SK-N-SH (cell line): ENCODE measurements around the gene AKAP6. TPM values are rescaled to one million over a fixed set of nuclear protein-coding genes. Genes with fewer than 3 reads are reported as not detected.
A peak's percentile ranks its signal among the peaks of the same experiment; 100 is the strongest.

Source experiments
- CTCF ChIA-PET: fragments of 300-600, 350-600 bp; formaldehyde crosslinking; extraction: SDS; loops from one replicate; lab custom pipeline; 2021; lab: Yijun Ruan, JAX
- POLR2A ChIA-PET: fragments of 350-600 bp; sonication (Branson Sonifier 250); formaldehyde crosslinking; extraction: SDS; loops from one replicate; lab custom pipeline; 2020; ENCODE audit warnings: antibody characterized with exemption, inconsistent platforms; lab: Yijun Ruan, JAX
- DNase-seq: peaks from one replicate; pipeline ENCODE4 v3.0.0; 2012
- H2AFZ ChIP-seq: fragments of 200-600 bp; sonication (generic); 2 replicates; pipeline ENCODE4 v1.8.1; 2016; ENCODE audit warnings: antibody characterized with exemption, mild to moderate bottlenecking, low read depth
- H3F3A ChIP-seq: fragments of 200-600 bp; sonication (generic); replicated peaks from 2 replicates; pipeline ENCODE3; 2016; ENCODE audit warnings: antibody characterized with exemption, mild to moderate bottlenecking; ENCODE audit not compliant: insufficient read depth
- H3K27ac ChIP-seq, 2 experiments: fragments of 200-500 bp in 1 of 2; fragments of 200-600 bp in 1 of 2; sonication (Bioruptor generic) in 1 of 2; sonication (generic), shearing (Covaris generic) in 1 of 2; 2 replicates each; pipeline versions ENCODE4 v1.5.1 to v1.6.1; 2014 to 2016; ENCODE audit warnings: low read depth in 2 of 2, inconsistent platforms in 1 of 2, low read length in 1 of 2, mild to moderate bottlenecking in 1 of 2, mixed read lengths in 1 of 2
- H3K27me3 ChIP-seq: fragments of 200-600 bp; sonication (generic), shearing (Covaris generic); 2 replicates; pipeline ENCODE4 v1.6.1; 2016; ENCODE audit warnings: mixed run types; ENCODE audit not compliant: insufficient read depth
- H3K36me3 ChIP-seq, 2 experiments: fragments of 200-500 bp in 1 of 2; fragments of 200-600 bp in 1 of 2; sonication (Bioruptor generic) in 1 of 2; sonication (generic) in 1 of 2; replicated peaks in 1 of 2; 2 replicates each; pipeline versions ENCODE3 to v1.5.1; 2014 to 2016; ENCODE audit warnings: low read length in 1 of 2, mild to moderate bottlenecking in 1 of 2; ENCODE audit not compliant: insufficient read depth in 2 of 2, control insufficient read depth in 1 of 2
- H3K4me1 ChIP-seq, 2 experiments: fragments of 200-500 bp in 1 of 2; fragments of 200-600 bp in 1 of 2; sonication (Bioruptor generic) in 1 of 2; sonication (generic), shearing (Covaris generic) in 1 of 2; 2 replicates each; pipeline versions ENCODE4 v1.5.1 to v1.6.1; 2014 to 2016; ENCODE audit warnings: low read depth in 1 of 2, low read length in 1 of 2, mixed run types in 1 of 2; ENCODE audit not compliant: insufficient read depth in 2 of 2, control insufficient read depth in 1 of 2
- H3K4me2 ChIP-seq: fragments of 200-600 bp; sonication (generic), shearing (Covaris generic); 2 replicates; pipeline ENCODE4 v1.6.1; 2017; ENCODE audit warnings: mixed run types
- H3K4me3 ChIP-seq, 2 experiments: fragments of 200-500 bp in 1 of 2; fragments of 200-600 bp in 1 of 2; sonication (Bioruptor generic) in 1 of 2; sonication (generic), shearing (Covaris generic) in 1 of 2; 2 replicates each; pipeline versions ENCODE4 v1.5.1 to v1.8.1; 2014 to 2016; ENCODE audit warnings: low read depth in 2 of 2, inconsistent platforms in 1 of 2, low read length in 1 of 2, mild to moderate bottlenecking in 1 of 2, mixed read lengths in 1 of 2, moderate library complexity in 1 of 2
- H3K79me2 ChIP-seq: fragments of 200-600 bp; sonication (generic); 2 replicates; pipeline ENCODE4 v1.8.1; 2017; ENCODE audit warnings: mild to moderate bottlenecking; ENCODE audit not compliant: insufficient read depth
- H3K9ac ChIP-seq: fragments of 200-600 bp; sonication (generic); 2 replicates; pipeline ENCODE4 v1.6.1; 2017; ENCODE audit warnings: mixed run types
- H3K9me2 ChIP-seq: fragments of 200-600 bp; sonication (generic); 2 replicates; pipeline ENCODE4 v1.6.1; 2017; ENCODE audit warnings: mixed run types
- H3K9me3 ChIP-seq: fragments of 200-600 bp; sonication (generic); 2 replicates; pipeline ENCODE4 v1.6.1; 2017; ENCODE audit warnings: mixed run types, mild to moderate bottlenecking, moderate library complexity
- H4K20me1 ChIP-seq: fragments of 200-600 bp; sonication (generic); 2 replicates; pipeline ENCODE4 v1.6.1; 2017; ENCODE audit warnings: mild to moderate bottlenecking, mixed run types; ENCODE audit not compliant: insufficient read depth
- ELF1 ChIP-seq: IDR thresholded peaks from 2 replicates; pipeline ENCODE4 v1.4.0; 2012
- EP300 ChIP-seq, 2 experiments: IDR thresholded peaks; 2 replicates each; pipeline versions ENCODE4 v1.4.0 to v1.6.1; 2012; ENCODE audit warnings: borderline replicate concordance in 1 of 2, low read depth in 1 of 2, low read length in 1 of 2
- EZH2phosphoT487 ChIP-seq: fragments of 200-600 bp; sonication (generic); IDR thresholded peaks from 2 replicates; pipeline ENCODE4 v1.6.1; 2017; ENCODE audit warnings: low read depth, mixed run types, mild to moderate bottlenecking, antibody characterized with exemption, moderate library complexity, borderline replicate concordance
- FOXJ3 ChIP-seq: sonication (generic); formaldehyde crosslinking; IDR thresholded peaks from 2 replicates; pipeline ENCODE4 v1.5.1; 2020; ENCODE audit warnings: mild to moderate bottlenecking, missing genetic modification reagents
- FOXM1 ChIP-seq: IDR thresholded peaks from 2 replicates; pipeline ENCODE4 v1.4.0; 2012; ENCODE audit warnings: low read depth, mild to moderate bottlenecking
- JUND ChIP-seq: IDR thresholded peaks from 2 replicates; pipeline ENCODE4 v1.4.0; 2012
- MEF2A ChIP-seq: IDR thresholded peaks from 2 replicates; pipeline ENCODE4 v1.4.0; 2012; ENCODE audit warnings: low read depth, borderline replicate concordance
- MXI1 ChIP-seq: IDR thresholded peaks from 2 replicates; pipeline ENCODE4 v1.6.1; 2012; ENCODE audit warnings: mild to moderate bottlenecking, low read depth, low read length, improper control_type of control experiment
- NFIC ChIP-seq: IDR thresholded peaks from 2 replicates; pipeline ENCODE4 v1.4.0; 2012; ENCODE audit warnings: borderline replicate concordance
- NRF1 ChIP-seq: IDR thresholded peaks from 2 replicates; pipeline ENCODE4 v1.6.1; 2012; ENCODE audit warnings: low read depth, mild to moderate bottlenecking, low read length
- POLR2AphosphoS5 ChIP-seq: IDR thresholded peaks from 2 replicates; pipeline ENCODE4 v1.6.1; 2012; ENCODE audit warnings: low read depth, low read length
- RAD21 ChIP-seq: IDR thresholded peaks from 2 replicates; pipeline ENCODE4 v1.6.1; 2012; ENCODE audit warnings: mild to moderate bottlenecking, low read length
- RCOR1 ChIP-seq: fragments of 150-350 bp; IDR thresholded peaks from 2 replicates; pipeline ENCODE4 v1.6.1; 2017; ENCODE audit warnings: antibody characterized with exemption, low read length
- REST ChIP-seq: IDR thresholded peaks from 2 replicates; pipeline ENCODE4 v1.6.1; 2012; ENCODE audit warnings: mild to moderate bottlenecking, low read depth, low read length, moderate library complexity
- RFX5 ChIP-seq: IDR thresholded peaks from 2 replicates; pipeline ENCODE4 v1.6.1; 2012; ENCODE audit warnings: mild to moderate bottlenecking, improper control_type of control experiment, low read length
- SIN3A ChIP-seq: IDR thresholded peaks from 2 replicates; pipeline ENCODE4 v1.6.1; 2012; ENCODE audit warnings: low read depth, mild to moderate bottlenecking, low read length, moderate library complexity, borderline replicate concordance
- SMC3 ChIP-seq: IDR thresholded peaks from 2 replicates; pipeline ENCODE4 v1.6.1; 2012; ENCODE audit warnings: low read depth, low read length, improper control_type of control experiment
- TCF12 ChIP-seq: IDR thresholded peaks from 2 replicates; pipeline ENCODE4 v1.4.0; 2012
- TEAD4 ChIP-seq: IDR thresholded peaks from 2 replicates; pipeline ENCODE4 v1.4.0; 2012; ENCODE audit warnings: mild to moderate bottlenecking, borderline replicate concordance; ENCODE audit not compliant: insufficient read depth
- YY1 ChIP-seq: IDR thresholded peaks from 2 replicates; pipeline ENCODE4 v1.4.0; 2012; ENCODE audit warnings: low read depth, mild to moderate bottlenecking
- polyA plus RNA-seq, 3 experiments: library from polyadenylated mRNA; depleted of rRNA; stranded (reverse); fragments of >200 nt; gene quantifications; 2 replicates each; pipeline ENCODE4 v1.2.3, GENCODE V29; 2012
- TF ChIP-seq, protein P1 (sequence below): IDR thresholded peaks from 2 replicates; pipeline ENCODE4 v1.4.0; 2012; ENCODE audit warnings: low read depth, borderline replicate concordance
- TF ChIP-seq, protein P2 (sequence below): IDR thresholded peaks from 2 replicates; pipeline ENCODE4 v1.4.0; 2012; ENCODE audit warnings: low read depth

Gene AKAP6
- polyA plus RNA-seq, 1 of the 3 experiments (the other 2 are of a cell fraction): 1.7 TPM

- ChIA-PET CTCF (interaction anchor here (0.8 to 2.4 kb wide), 4 partner anchors 10 to 142 kb away, joined by 3 to 6 read pairs (median 4); no protein-coding TSS in a partner anchor), POLR2A (no interaction called here)
- Histone ChIP-seq H4K20me1 (no peaks in the 10 kb centered on the region), H3K27me3 (no peaks in the 10 kb centered on the region), H3K27ac (no peak overlapping the region; a peak in 1 of 4 replicates), H3K36me3 (no peaks in the 10 kb centered on the region), H3K9ac (no peak overlapping the region), H3K9me2 (no peaks in the 10 kb centered on the region), H3K4me1 (peaks cover 5 to 9% of the 10 kb centered on the region in 2 experiments), H3K4me3 (no peak overlapping the region), H3K4me2 (no peak overlapping the region), H3K79me2 (no peaks in the 10 kb centered on the region), H3F3A (peaks cover 34% of the 10 kb centered on the region), H3K9me3 (0 out of 2 replicates have a peak, but pooled peaks cover 2% of the 10 kb centered on the region), H2AFZ (no peak overlapping the region)
- DNase-seq: no peak
- no peak for TF ChIP-seq SIN3A
- TF ChIP-seq JUND: no peak
- no peak for TF ChIP-seq TEAD4
- TF ChIP-seq FOXM1: no peak
- TF ChIP-seq SMC3: no peak
- TF ChIP-seq NFIC: no peak
- TF ChIP-seq, protein P1, sequence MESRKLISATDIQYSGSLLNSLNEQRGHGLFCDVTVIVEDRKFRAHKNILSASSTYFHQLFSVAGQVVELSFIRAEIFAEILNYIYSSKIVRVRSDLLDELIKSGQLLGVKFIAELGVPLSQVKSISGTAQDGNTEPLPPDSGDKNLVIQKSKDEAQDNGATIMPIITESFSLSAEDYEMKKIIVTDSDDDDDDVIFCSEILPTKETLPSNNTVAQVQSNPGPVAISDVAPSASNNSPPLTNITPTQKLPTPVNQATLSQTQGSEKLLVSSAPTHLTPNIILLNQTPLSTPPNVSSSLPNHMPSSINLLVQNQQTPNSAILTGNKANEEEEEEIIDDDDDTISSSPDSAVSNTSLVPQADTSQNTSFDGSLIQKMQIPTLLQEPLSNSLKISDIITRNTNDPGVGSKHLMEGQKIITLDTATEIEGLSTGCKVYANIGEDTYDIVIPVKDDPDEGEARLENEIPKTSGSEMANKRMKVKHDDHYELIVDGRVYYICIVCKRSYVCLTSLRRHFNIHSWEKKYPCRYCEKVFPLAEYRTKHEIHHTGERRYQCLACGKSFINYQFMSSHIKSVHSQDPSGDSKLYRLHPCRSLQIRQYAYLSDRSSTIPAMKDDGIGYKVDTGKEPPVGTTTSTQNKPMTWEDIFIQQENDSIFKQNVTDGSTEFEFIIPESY: no peak
- no peak for TF ChIP-seq NRF1
- TF ChIP-seq MXI1: no peak
These were observed 67.8 kb downstream of the AKAP6 start for GRCh38 chr14:32396885-32397284.

DNA sequence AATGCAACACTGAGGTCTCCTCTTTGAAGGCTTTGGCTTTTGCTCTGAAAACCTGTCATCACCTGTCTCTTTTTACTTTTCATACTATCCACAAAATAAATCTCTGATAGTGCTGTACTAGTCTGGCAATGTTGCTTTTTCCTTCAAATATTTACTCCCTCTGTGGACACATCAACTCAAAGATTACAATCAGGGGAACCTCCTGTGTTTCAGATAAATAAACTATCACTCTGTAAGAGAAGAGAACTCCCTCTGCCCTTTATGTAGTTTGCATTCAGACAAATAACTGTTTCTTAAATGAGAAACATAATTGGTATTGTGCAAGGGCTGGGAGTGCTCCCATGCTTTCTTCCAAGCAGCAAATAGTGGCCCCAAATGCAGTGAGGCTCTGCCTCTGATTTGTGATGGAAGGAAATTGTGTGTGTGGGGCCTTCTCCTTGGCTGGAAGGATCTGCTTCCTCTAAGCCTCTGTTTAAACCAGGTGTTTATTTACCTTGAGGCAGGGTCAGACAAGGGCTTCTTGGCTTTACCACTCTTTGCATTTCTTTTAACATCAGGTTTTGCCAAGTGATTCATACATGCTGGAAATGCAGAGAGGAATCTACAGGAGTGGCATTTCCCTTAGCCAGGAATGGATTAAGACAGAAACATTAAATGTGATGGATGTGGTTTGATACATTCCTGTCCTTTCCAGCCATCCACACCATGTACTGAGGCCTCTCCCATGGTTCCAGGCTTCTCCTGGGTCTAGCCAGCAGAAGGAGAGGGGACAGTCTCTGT lies 69.0 kb downstream of the AKAP6 start:
- peak overlapping the region; percentile 63 to 67 for H3K27ac ChIP-seq
- peak overlapping the region; percentile 2; the same call in 1 of the 2 replicates for H3K9ac ChIP-seq
- DNase-seq: no peak
- no peak overlapping the region for H2AFZ ChIP-seq
- ChIA-PET POLR2A (no interaction called here), CTCF (no interaction called here)
- H3K9me3 ChIP-seq: no peaks in the 10 kb centered on the region
- H3K9me2 ChIP-seq: no peaks in the 10 kb centered on the region
- H3K27me3 ChIP-seq: no peaks in the 10 kb centered on the region
- no peaks in the 10 kb centered on the region for H4K20me1 ChIP-seq
- H3K79me2 ChIP-seq: no peaks in the 10 kb centered on the region
- H3F3A ChIP-seq: peaks cover 34% of the 10 kb centered on the region
- H3K36me3 ChIP-seq: no peaks in the 10 kb centered on the region
- H3K4me2 ChIP-seq: peak overlapping the region; percentile 21; the same call in 1 of the 2 replicates
- no peak overlapping the region for H3K4me3 ChIP-seq
- peaks cover 5 to 9% of the 10 kb centered on the region in 2 experiments for H3K4me1 ChIP-seq
- TF ChIP-seq REST: no peak
- TF ChIP-seq EP300 (IDR thresholded peaks at IDR 0.05; ENCODE audit: borderline replicate concordance in 1 of 2, low read depth in 1 of 2, low read length in 1 of 2): peak in 1 of 2 experiments; percentile 87; a peak in 2 of 4 replicates
- no peak for TF ChIP-seq MEF2A
- TF ChIP-seq RAD21: no peak
- no peak for TF ChIP-seq NRF1
- no peak for TF ChIP-seq RCOR1
- no peak for TF ChIP-seq FOXJ3 (CRISPR knock-in tag)
- peak; percentile 73; the same call in 1 of the 2 replicates for TF ChIP-seq POLR2AphosphoS5
- TF ChIP-seq ELF1: no peak
- TF ChIP-seq EZH2phosphoT487: no peak
- TF ChIP-seq JUND: peak; percentile 84
- no peak for TF ChIP-seq YY1
- TF ChIP-seq SMC3: no peak
- no peak for TF ChIP-seq MXI1
- TF ChIP-seq RFX5: no peak
- TF ChIP-seq TCF12: peak; percentile 89
- TF ChIP-seq, protein P2, sequence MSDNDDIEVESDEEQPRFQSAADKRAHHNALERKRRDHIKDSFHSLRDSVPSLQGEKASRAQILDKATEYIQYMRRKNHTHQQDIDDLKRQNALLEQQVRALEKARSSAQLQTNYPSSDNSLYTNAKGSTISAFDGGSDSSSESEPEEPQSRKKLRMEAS: 0 out of 2 replicates have a peak, but pooled peaks have one; percentile 36
